Keratinocyte (primary cell): ENCODE results near the gene LIME1.

Source experiments
- EZH2 ChIP-seq: IDR thresholded peaks from one replicate; pipeline ENCODE4 v1.6.1; 2012; ENCODE audit warnings: inconsistent platforms, mild to moderate bottlenecking, low read length, moderate library complexity
- TF ChIP-seq, protein P1 (sequence below), 3 experiments: IDR thresholded peaks in 1 of 3; conservative IDR thresholded peaks in 1 of 3; optimal IDR thresholded peaks in 1 of 3; 2 replicates in 2 of 3; 3 replicates in 1 of 3; pipeline versions ENCODE3 to v1.5.1; 2011; ENCODE audit warnings: low read length in 3 of 3, mild to moderate bottlenecking in 3 of 3, moderate library complexity in 2 of 3, control low read depth in 1 of 3, inconsistent platforms in 1 of 3; ENCODE audit not compliant: insufficient read depth in 2 of 3; ENCODE audit errors: extremely low read depth in 1 of 3

DNA sequence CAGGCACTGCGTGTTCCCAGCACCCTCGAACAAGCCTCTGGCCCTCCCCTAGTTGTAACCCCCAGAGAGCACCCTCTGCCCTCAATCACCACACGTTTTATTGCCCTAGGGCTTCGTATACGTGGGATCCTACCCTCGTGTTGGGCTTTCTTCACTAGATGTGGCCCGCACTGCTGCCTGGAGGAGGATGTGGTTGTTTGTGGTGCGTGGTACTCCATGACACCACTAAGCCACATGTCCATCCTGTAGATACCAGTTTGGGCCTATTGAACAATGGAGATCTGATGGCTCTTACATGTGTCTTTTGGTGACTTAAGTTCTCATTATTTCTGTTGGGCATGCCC, 20.2 kb downstream of the LIME1 start:
- TF ChIP-seq, protein P1, sequence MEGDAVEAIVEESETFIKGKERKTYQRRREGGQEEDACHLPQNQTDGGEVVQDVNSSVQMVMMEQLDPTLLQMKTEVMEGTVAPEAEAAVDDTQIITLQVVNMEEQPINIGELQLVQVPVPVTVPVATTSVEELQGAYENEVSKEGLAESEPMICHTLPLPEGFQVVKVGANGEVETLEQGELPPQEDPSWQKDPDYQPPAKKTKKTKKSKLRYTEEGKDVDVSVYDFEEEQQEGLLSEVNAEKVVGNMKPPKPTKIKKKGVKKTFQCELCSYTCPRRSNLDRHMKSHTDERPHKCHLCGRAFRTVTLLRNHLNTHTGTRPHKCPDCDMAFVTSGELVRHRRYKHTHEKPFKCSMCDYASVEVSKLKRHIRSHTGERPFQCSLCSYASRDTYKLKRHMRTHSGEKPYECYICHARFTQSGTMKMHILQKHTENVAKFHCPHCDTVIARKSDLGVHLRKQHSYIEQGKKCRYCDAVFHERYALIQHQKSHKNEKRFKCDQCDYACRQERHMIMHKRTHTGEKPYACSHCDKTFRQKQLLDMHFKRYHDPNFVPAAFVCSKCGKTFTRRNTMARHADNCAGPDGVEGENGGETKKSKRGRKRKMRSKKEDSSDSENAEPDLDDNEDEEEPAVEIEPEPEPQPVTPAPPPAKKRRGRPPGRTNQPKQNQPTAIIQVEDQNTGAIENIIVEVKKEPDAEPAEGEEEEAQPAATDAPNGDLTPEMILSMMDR (optimal IDR thresholded peaks at IDR 0.05 in 1 of 3, IDR thresholded peaks at IDR 0.05 in 1 of 3, conservative IDR thresholded peaks at IDR 0.05 in 1 of 3; ENCODE audit: extremely low read depth in 1 of 3, insufficient read depth in 2 of 3, low read length in 3 of 3) = no peak
- no peak for TF ChIP-seq EZH2
